Measurements from ENCODE around the gene CCND1. TPM values are rescaled to one million over a fixed set of nuclear protein-coding genes. Genes with fewer than 3 reads are reported as not detected.

Gene CCND1
- 135 TPM for total RNA-seq

- DNase-seq: peak; percentile 93
Measured at GRCh38 chr11:69640995-69641581, at the start of gene CCND1. Gene CCND1, plus strand, starts transcription at chr11:69641156. Its CDS starts 158 bp downstream, at chr11:69641314.

GRCh38 chr11:69592986-69593650 is 47.8 kb upstream of the CCND1 start:
- no peak for DNase-seq

- no peak for DNase-seq
Measured at GRCh38 chr11:69593851-69594250, 47.1 kb upstream of the CCND1 start.

- DNase-seq: no peak
Measured at GRCh38 chr11:69594481-69594880, 46.5 kb upstream of the CCND1 start.

GRCh38 chr11:69595805-69596665 is 44.9 kb upstream of the CCND1 start:
- DNase-seq: no peak

GRCh38 chr11:69598147-69598546 is 42.8 kb upstream of the CCND1 start:
- peak; percentile 30 for DNase-seq

GRCh38 chr11:69599502-69599901 is 41.5 kb upstream of the CCND1 start:
- DNase-seq: peak; percentile 46

- no peak for DNase-seq
Measured at GRCh38 chr11:69600001-69600400, 41.0 kb upstream of the CCND1 start.

- DNase-seq: no peak
Measured at GRCh38 chr11:69601011-69601975, 39.7 kb upstream of the CCND1 start.

GRCh38 chr11:69603111-69603836 is 37.7 kb upstream of the CCND1 start:
- DNase-seq: no peak

- no peak for DNase-seq
Measured at GRCh38 chr11:69604055-69604454, 36.9 kb upstream of the CCND1 start.

- DNase-seq: no peak
Measured at GRCh38 chr11:69605737-69606526, 35.0 kb upstream of the CCND1 start.

- DNase-seq: no peak
Measured at GRCh38 chr11:69609351-69609750, 31.6 kb upstream of the CCND1 start.

- no peak for DNase-seq
Measured at GRCh38 chr11:69611548-69612526, 29.1 kb upstream of the CCND1 start.

GRCh38 chr11:69613594-69613993 is 27.4 kb upstream of the CCND1 start:
- no peak for DNase-seq

GRCh38 chr11:69614085-69614484 is 26.9 kb upstream of the CCND1 start:
- DNase-seq: no peak

GRCh38 chr11:69615545-69616278 is 25.2 kb upstream of the CCND1 start:
- DNase-seq: no peak

- DNase-seq: no peak
Measured at GRCh38 chr11:69617220-69617619, 23.7 kb upstream of the CCND1 start.

Measured in tongue (tissue), 2 donors.